Measurements from ENCODE around the gene APIP.

Gene APIP

GRCh38 chr11:34916015-34916842 lies at the start of gene APIP, which contains the start of gene PDHX:
TSS of gene APIP (minus strand) at chr11:34916379. CDS start at chr11:34916284, 95 bp downstream.
TSS of gene PDHX (plus strand) at chr11:34916618. CDS start at chr11:34916656, 38 bp downstream.
- peak; percentile 75 to 85 for DNase-seq

GRCh38 chr11:34964610-34965331 lies 48.6 kb upstream of the APIP start:
- DNase-seq, result no peak

GRCh38 chr11:34963351-34963750 lies 47.2 kb upstream of the APIP start:
- DNase-seq, result no peak

GRCh38 chr11:34962034-34962433 lies 45.9 kb upstream of the APIP start:
- no peak for DNase-seq

GRCh38 chr11:34960277-34960676 lies 44.1 kb upstream of the APIP start:
- DNase-seq, result no peak

GRCh38 chr11:34959770-34960169 lies 43.6 kb upstream of the APIP start:
- DNase-seq, result no peak

GRCh38 chr11:34957606-34958005 lies 41.4 kb upstream of the APIP start:
- DNase-seq, result no peak

- DNase-seq, result no peak
Observed at GRCh38 chr11:34957206-34957605, 41.0 kb upstream of the APIP start.

- no peak for DNase-seq
Observed at GRCh38 chr11:34953955-34954354, 37.8 kb upstream of the APIP start.

GRCh38 chr11:34948696-34949095 lies 32.5 kb upstream of the APIP start:
- DNase-seq, result no peak

GRCh38 chr11:34944692-34945091 lies 28.5 kb upstream of the APIP start:
- DNase-seq, result no peak

- no peak for DNase-seq
Observed at GRCh38 chr11:34941688-34942087, 25.5 kb upstream of the APIP start.

GRCh38 chr11:34940026-34940677 lies 24.0 kb upstream of the APIP start:
- no peak for DNase-seq

- DNase-seq, result no peak
Observed at GRCh38 chr11:34938611-34939010, 22.4 kb upstream of the APIP start.

GRCh38 chr11:34936945-34937629 lies 20.9 kb upstream of the APIP start:
- DNase-seq, result no peak

- DNase-seq, result no peak
Observed at GRCh38 chr11:34929794-34930763, 13.9 kb upstream of the APIP start.

GRCh38 chr11:34928960-34929680 lies 12.9 kb upstream of the APIP start:
- DNase-seq, result no peak

GRCh38 chr11:34928268-34928959 lies 12.2 kb upstream of the APIP start:
- no peak for DNase-seq

GRCh38 chr11:34926831-34927132 lies 10.6 kb upstream of the APIP start:
- no peak for DNase-seq

- peak; percentile 84 to 90 for DNase-seq
Observed at GRCh38 chr11:34926101-34926830, 10.1 kb upstream of the APIP start.

All from Kasumi-1 (cell line).